ENCODE data around the gene RHOA.
A peak's percentile ranks its signal among the peaks of the same experiment; 100 is the strongest.
"Not testable (repeated sequence)": the region's sequence is repeated elsewhere in the genome, so short reads cannot be mapped to it uniquely, and the experiment has no call there.

Gene RHOA

GRCh38 chr3:49362561-49362960 lies 49.2 kb downstream of the RHOA start:
- no peak for DNase-seq (ENCODE audit: low read depth, low spot score)

DNA sequence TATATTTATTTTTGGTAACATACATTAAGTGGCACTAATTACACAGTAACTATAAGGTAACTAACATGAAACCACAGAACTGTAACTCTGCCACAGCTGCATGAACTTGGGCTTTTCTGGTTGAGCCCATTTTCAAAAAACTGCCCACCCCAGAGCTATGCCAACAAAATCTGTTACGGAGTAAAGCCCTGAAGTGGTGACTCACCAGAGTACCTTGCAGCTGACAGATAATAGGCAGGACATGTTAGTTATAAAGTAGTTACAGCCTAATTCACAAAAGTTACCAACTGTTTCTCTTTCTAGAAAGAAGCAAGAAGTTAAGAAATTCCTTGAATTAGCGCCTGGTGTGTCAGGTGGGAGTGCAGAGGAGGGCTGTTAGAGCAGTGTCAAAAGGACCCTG lies 52.2 kb downstream of the RHOA start:
- DNase-seq (ENCODE audit: low read depth, low spot score) = no peak

DNA sequence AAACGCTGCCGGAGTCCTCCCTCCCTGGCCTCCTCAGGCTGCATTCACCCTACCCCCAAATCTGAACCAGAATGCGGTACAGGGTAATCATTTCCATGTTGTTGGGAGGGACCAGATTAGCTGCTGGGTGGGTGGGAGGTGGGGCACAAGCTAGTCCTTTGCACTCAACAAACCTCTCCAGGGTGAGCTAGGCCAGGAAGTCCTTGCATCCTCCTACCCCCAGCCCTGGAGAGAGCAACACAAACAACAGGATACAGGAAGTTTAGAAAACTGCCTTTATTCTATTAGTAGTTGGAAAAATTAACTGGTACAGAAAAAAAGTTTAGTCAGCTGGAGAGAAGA lies 52.9 kb downstream of the RHOA start:
- no peak for DNase-seq (ENCODE audit: low read depth, low spot score)

GRCh38 chr3:49358217-49358883 lies 53.4 kb downstream of the RHOA start, which contains the start of gene GPX1:
TSS of gene GPX1 (minus strand) at chr3:49358353. CDS start at chr3:49358278, 75 bp downstream.
- DNase-seq (ENCODE audit: low read depth, low spot score) = peak; percentile 79

GRCh38 chr3:49357443-49358216 lies 54.1 kb downstream of the RHOA start:
- DNase-seq (ENCODE audit: low read depth, low spot score) = peak; percentile 55

DNA sequence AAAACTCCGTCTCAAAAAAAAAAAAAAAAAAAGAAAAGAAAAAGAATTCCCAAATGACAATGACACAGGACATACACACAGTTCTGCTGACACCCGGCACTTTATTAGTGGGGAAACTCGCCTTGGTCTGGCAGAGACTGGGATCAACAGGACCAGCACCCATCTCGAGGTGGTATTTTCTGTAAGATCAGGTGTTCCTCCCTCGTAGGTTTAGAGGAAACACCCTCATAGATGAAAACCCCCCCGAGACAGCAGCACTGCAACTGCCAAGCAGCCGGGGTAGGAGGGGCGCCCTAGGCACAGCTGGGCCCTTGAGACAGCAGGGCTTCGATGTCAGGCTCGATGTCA lies 54.7 kb downstream of the RHOA start:
- DNase-seq (ENCODE audit: low read depth, low spot score) = not testable (repeated sequence)

- no peak for DNase-seq (ENCODE audit: low read depth, low spot score)
These were observed 58.8 kb downstream of the RHOA start for GRCh38 chr3:49352890-49353421.

DNA sequence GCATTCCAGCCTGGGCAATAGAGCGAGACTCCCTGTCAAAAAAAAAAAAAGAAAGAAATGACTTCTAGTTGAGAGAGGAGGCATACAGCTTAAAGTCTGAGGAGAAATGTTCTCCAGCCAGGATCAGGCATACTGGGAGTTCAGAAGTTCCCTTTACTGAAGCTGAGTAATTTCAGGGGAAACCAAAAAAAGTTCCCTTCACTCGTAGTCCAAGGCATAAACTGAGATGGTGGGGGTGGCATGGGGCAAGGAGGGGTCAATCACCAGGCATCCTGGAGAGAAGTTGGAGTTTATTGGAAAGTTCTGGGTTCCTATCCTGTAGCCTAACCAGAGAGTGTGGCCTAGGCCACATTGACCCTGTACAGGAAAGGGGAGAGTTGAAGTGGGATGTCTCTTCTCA lies 59.5 kb downstream of the RHOA start:
- no peak for DNase-seq (ENCODE audit: low read depth, low spot score)

GRCh38 chr3:49351521-49352011 lies 60.2 kb downstream of the RHOA start:
- DNase-seq (ENCODE audit: low read depth, low spot score) = no peak

DNA sequence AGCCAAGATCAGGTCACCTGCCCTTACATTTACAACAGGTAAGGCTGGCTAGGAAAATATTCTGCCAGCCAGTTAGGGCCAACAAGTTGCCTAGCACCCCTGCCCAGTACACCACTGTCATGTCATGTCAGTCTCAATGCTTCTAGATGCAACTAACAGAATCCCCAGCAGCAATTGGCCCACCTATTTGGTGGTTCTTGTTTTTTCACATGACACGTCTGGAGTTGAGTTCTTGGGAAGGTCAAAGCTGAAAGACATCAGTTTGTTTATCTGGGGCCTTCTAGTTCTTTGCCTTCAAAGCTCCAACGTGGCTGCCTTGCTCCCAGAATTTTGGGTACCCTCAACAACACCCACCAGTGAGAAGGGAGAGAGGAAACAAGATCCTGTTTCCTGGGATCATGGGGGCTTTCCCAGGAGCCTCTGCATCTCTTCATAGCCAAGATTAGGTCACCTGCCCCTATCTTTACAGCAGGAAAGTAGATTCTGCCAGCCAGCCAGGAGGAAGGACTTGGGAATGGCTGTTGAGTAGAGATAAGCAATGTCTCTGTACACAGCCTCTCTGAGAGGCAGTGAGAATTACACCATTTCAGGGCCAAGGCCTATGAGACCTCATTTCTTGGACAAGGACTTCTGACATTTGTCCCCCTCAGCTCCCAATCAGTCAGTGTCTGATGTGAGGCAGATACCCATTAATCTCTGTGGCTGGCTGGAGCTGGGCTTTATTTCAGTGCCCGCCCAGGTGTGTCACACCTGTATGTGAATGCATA lies 62.2 kb downstream of the RHOA start:
- DNase-seq (ENCODE audit: low read depth, low spot score) = no peak

GRCh38 chr3:49348361-49348760 lies 63.4 kb downstream of the RHOA start:
- not testable (repeated sequence) for DNase-seq (ENCODE audit: low read depth, low spot score)

DNA sequence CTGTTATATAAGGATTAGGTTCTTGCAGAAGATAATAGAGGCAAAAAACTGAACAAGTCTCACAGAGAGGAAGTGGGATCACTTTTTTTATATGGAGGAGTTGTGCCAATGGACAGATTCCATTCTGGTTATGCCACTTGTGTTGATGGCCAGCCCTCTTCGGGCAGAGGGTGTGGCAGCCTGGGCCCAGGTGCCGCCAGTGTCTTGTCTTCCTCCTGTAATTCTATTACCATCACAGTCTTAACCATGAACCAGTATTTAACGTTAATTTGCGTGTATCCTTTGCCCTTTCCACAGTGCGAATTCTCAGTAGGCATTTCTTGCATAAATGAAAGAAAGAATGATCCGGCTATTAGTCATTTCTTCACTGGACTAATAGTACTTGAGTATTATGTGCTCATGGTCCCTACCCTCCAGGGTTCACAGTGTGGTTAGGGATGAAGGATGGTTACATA lies 65.0 kb downstream of the RHOA start:
- no peak for DNase-seq (ENCODE audit: low read depth, low spot score)

- DNase-seq (ENCODE audit: low read depth, low spot score) = no peak
These were observed 68.6 kb downstream of the RHOA start for GRCh38 chr3:49343163-49343562.

GRCh38 chr3:49341996-49342395 lies 69.8 kb downstream of the RHOA start:
- no peak for DNase-seq (ENCODE audit: low read depth, low spot score)

- DNase-seq (ENCODE audit: low read depth, low spot score) = peak; percentile 67
These were observed 71.6 kb downstream of the RHOA start, which contains the start of gene USP4 for GRCh38 chr3:49339941-49340800. TSS of gene USP4 (minus strand) at chr3:49340053. CDS start at chr3:49340024, 29 bp downstream.

DNA sequence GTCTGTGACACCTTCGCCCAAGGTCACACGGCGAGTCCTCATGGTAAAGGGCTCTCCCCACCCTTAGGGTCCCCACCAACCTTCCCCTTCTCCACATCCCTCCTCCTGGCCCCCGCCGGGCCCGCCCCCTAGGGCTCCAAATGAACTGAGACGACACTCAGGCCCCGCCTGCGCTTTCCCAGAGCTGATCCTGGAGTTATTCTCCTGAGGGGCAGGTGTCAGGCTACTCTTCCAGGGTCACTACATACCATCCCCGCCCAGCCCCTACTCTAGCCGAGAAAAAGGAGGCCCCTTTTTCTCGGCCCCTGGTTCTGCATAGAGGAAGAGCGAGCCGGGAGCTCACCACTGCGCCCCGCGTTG lies 72.2 kb downstream of the RHOA start:
- no peak for DNase-seq (ENCODE audit: low read depth, low spot score)

DNA sequence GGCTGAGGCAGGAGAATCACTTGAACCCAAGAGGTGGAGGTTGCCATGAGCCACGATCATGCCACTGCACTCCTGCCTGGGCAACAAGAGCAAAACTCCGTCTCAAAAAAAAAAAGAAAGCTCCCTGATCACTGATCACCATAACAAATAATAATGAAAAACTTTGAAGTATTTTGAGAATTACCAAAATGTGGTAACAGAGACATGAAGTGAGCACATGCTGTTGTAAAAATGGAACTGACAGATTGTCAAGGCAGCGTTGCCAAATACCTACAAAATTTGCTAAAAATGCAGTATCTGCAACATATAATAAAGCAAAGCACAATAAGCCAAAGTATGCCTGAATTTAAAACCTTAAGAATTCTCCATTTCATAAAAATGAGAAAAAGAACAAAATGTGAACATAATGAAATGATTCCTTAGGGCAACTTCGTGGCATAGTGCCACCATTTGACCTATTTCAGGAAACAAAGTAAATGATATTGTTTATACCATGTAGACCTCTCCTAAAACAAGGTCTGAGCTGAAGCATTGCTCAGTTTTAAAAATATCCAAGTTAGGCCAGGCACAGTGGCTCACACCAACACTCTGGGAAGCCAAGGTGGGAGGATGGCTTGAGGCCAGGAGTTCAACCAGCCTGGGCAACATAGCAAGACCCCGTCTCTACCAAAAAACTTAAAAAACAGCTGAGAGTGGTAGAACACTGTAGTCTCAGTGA lies 77.7 kb downstream of the RHOA start:
- DNase-seq (ENCODE audit: low read depth, low spot score) = no peak

- DNase-seq (ENCODE audit: low read depth, low spot score) = no peak
These were observed 78.7 kb downstream of the RHOA start for GRCh38 chr3:49333091-49333490.

DNA sequence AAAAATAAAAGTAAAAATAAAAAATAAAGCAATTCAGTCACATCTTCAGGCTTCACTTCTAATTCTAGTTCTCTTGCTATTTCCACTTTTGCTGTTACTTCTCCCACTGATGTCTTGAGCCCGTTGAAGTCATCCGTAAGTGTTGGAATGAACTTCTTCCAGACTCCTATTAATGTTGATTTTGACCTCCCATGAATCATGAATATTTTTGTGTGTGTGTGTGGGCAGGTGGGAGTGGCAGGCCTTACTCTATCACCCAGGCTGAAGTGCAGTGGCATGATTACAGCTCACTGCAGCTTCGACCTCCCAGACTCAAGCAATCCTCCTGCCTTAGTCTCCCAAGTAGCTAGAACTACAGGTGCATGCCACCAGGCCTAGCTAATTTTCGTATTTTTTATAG lies 82.6 kb downstream of the RHOA start:
- DNase-seq (ENCODE audit: low read depth, low spot score) = no peak

- DNase-seq (ENCODE audit: low read depth, low spot score) = not testable (repeated sequence)
These were observed 83.4 kb downstream of the RHOA start for GRCh38 chr3:49328350-49328749.

Measured in brain pericyte (primary cell).